D721Med (cell line): ENCODE data around the gene CAMK2N2.
A peak's percentile ranks its signal among the peaks of the same experiment; 100 is the strongest.

ENCODE experiments used
- DNase-seq: peaks from one replicate; pipeline ENCODE4 v3.0.0; 2011; ENCODE audit warnings: low spot score; ENCODE audit not compliant: insufficient read length
- FAIRE-seq: peaks from 2 replicates; lab custom pipeline; 2011; peaks lifted over from hg19 to GRCh38; lab: Jason Lieb, UNC
- CTCF ChIP-seq: IDR thresholded peaks from 2 replicates; pipeline ENCODE4 v1.5.1; 2012; ENCODE audit warnings: mild to moderate bottlenecking, control low read depth; ENCODE audit not compliant: insufficient read depth; ENCODE audit errors: missing control alignments

Gene CAMK2N2

GRCh38 chr3:184298759-184299487 is 37.6 kb upstream of the CAMK2N2 start, which contains the start of gene PSMD2:
Gene PSMD2, plus strand, starts transcription at chr3:184299241. Its CDS starts 26 bp downstream, at chr3:184299267.
- peak; percentile 84 for DNase-seq
- FAIRE-seq: no peak
- no peak for TF ChIP-seq CTCF

- FAIRE-seq (no peak), DNase-seq (no peak)
- no peak for TF ChIP-seq CTCF
These were observed 35.3 kb upstream of the CAMK2N2 start for GRCh38 chr3:184296616-184297015.

GRCh38 chr3:184295771-184296170 is 34.4 kb upstream of the CAMK2N2 start:
- TF ChIP-seq CTCF: no peak

GRCh38 chr3:184291738-184292445 is 30.5 kb upstream of the CAMK2N2 start:
- FAIRE-seq (no peak), DNase-seq (no peak)
- no peak for TF ChIP-seq CTCF

More at GRCh38 chr3:184295771-184296170, 34.4 kb upstream of the CAMK2N2 start:
- no peak for DNase-seq
- FAIRE-seq: no peak

- TF ChIP-seq CTCF: no peak
- no peak for DNase-seq
- FAIRE-seq: no peak
These were observed 29.8 kb upstream of the CAMK2N2 start for GRCh38 chr3:184291044-184291737.

GRCh38 chr3:184290331-184290730 is 29.0 kb upstream of the CAMK2N2 start:
- DNase-seq (no peak), FAIRE-seq (no peak)
- TF ChIP-seq CTCF: no peak
